ENCODE data around the gene FAM81B.

FAM81B gene

GRCh38 chr5:95445442-95445841 is 54.3 kb downstream of the FAM81B start:
- Mint-ChIP-seq H3K4me3 (no peak overlapping the region), H3K27ac (no peak overlapping the region), H3K27me3 (ENCODE audit: low read depth, poor library complexity) (peaks cover 2% of the 10 kb centered on the region)

GRCh38 chr5:95445995-95446394 is 54.8 kb downstream of the FAM81B start:
- no peaks in the 10 kb centered on the region for H3K27me3 Mint-ChIP-seq (ENCODE audit: low read depth, poor library complexity)
- no peaks in the 10 kb centered on the region for H3K9me3 Mint-ChIP-seq
- peaks cover 24% of the 10 kb centered on the region for H3K4me1 Mint-ChIP-seq
- TF ChIP-seq CTCF (IDR thresholded peaks at IDR 0.05), result no peak
- DNase-seq, result no peak
- H3K36me3 Mint-ChIP-seq (ENCODE audit: low read depth), result no peaks in the 10 kb centered on the region
- no peak overlapping the region for H3K4me3 Mint-ChIP-seq
- H3K27ac Mint-ChIP-seq, result no peak overlapping the region

More at GRCh38 chr5:95445442-95445841, 54.3 kb downstream of the FAM81B start:
- no peaks in the 10 kb centered on the region for H3K9me3 Mint-ChIP-seq
- peaks cover 30% of the 10 kb centered on the region for H3K4me1 Mint-ChIP-seq
- DNase-seq, result no peak
- no peaks in the 10 kb centered on the region for H3K36me3 Mint-ChIP-seq (ENCODE audit: low read depth)
- TF ChIP-seq CTCF (IDR thresholded peaks at IDR 0.05), result no peak

- TF ChIP-seq CTCF (IDR thresholded peaks at IDR 0.05), result no peak
- no peaks in the 10 kb centered on the region for H3K36me3 Mint-ChIP-seq (ENCODE audit: low read depth)
- H3K9me3 Mint-ChIP-seq, result no peaks in the 10 kb centered on the region
- no peak for DNase-seq
- no peaks in the 10 kb centered on the region for H3K27me3 Mint-ChIP-seq (ENCODE audit: low read depth, poor library complexity)
- no peak overlapping the region for H3K27ac Mint-ChIP-seq
- H3K4me1 Mint-ChIP-seq, result peaks cover 22% of the 10 kb centered on the region
- no peak overlapping the region for H3K4me3 Mint-ChIP-seq
These were observed 55.5 kb downstream of the FAM81B start for GRCh38 chr5:95446560-95447221.

- Mint-ChIP-seq H3K27ac (no peak overlapping the region), H3K27me3 (ENCODE audit: low read depth, poor library complexity) (no peaks in the 10 kb centered on the region), H3K4me3 (no peak overlapping the region), H3K9me3 (no peaks in the 10 kb centered on the region), H3K36me3 (ENCODE audit: low read depth) (no peaks in the 10 kb centered on the region), H3K4me1 (peaks cover 20% of the 10 kb centered on the region)
- no peak for DNase-seq
- TF ChIP-seq CTCF (IDR thresholded peaks at IDR 0.05), result no peak
These were observed 56.8 kb downstream of the FAM81B start for GRCh38 chr5:95447961-95448360.

GRCh38 chr5:95448789-95449188 is 57.6 kb downstream of the FAM81B start:
- no peaks in the 10 kb centered on the region for H3K36me3 Mint-ChIP-seq (ENCODE audit: low read depth)
- no peak for DNase-seq
- no peak overlapping the region for H3K27ac Mint-ChIP-seq
- H3K4me3 Mint-ChIP-seq, result no peak overlapping the region
- no peak for TF ChIP-seq CTCF (IDR thresholded peaks at IDR 0.05)
- H3K9me3 Mint-ChIP-seq, result no peaks in the 10 kb centered on the region
- H3K27me3 Mint-ChIP-seq (ENCODE audit: low read depth, poor library complexity), result no peaks in the 10 kb centered on the region
- peaks cover 20% of the 10 kb centered on the region for H3K4me1 Mint-ChIP-seq

GRCh38 chr5:95449460-95449859 is 58.3 kb downstream of the FAM81B start:
- Mint-ChIP-seq H3K9me3 (no peaks in the 10 kb centered on the region), H3K27ac (no peak overlapping the region), H3K4me3 (no peak overlapping the region), H3K4me1 (peaks cover 20% of the 10 kb centered on the region), H3K36me3 (ENCODE audit: low read depth) (no peaks in the 10 kb centered on the region), H3K27me3 (ENCODE audit: low read depth, poor library complexity) (no peaks in the 10 kb centered on the region)
- TF ChIP-seq CTCF (IDR thresholded peaks at IDR 0.05), result no peak
- no peak for DNase-seq

All from nephron progenitor cell (in vitro differentiated cells).